ENCODE results near the gene JAZF1.

JAZF1 gene

DNA sequence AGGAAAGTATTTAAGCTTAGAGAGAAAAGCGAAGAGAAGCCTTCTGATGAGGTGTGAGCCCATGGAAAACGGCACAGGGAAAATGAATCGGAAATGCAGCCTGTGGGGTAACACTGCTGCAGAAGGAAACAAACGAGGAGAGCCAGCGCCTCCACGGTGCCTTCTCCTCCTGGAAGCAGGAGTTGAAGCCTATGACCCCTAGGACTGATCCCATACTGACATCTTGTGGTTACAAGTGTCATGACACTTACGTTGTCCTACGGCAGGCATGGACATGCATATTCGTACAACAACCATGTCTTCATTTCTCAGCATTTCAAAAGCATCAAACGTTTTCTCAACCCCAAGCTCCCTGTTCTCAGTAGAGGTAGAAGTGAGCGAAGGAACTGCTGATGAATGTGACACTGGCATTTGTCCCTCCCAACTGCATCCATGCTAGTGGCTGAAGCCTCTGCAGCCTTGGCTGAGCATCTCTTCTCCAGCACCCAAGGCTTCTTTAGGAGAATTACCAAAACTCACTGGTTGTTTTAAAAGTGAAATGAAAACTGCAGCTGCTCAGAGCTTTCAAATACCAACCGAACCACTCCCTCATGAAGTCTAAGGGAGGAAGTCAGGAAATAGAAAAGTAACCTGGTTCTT lies 160.2 kb downstream of the JAZF1 start:
- no peak overlapping the region for H3K4me3 ChIP-seq
- intact Hi-C loops (cut with DNase I; ENCODE audit: low total_unique reads), result no loop called here
- no peaks in the 10 kb centered on the region for H3K36me3 ChIP-seq
- no peaks in the 10 kb centered on the region for H3K27me3 ChIP-seq
- TF ChIP-seq, protein P1, sequence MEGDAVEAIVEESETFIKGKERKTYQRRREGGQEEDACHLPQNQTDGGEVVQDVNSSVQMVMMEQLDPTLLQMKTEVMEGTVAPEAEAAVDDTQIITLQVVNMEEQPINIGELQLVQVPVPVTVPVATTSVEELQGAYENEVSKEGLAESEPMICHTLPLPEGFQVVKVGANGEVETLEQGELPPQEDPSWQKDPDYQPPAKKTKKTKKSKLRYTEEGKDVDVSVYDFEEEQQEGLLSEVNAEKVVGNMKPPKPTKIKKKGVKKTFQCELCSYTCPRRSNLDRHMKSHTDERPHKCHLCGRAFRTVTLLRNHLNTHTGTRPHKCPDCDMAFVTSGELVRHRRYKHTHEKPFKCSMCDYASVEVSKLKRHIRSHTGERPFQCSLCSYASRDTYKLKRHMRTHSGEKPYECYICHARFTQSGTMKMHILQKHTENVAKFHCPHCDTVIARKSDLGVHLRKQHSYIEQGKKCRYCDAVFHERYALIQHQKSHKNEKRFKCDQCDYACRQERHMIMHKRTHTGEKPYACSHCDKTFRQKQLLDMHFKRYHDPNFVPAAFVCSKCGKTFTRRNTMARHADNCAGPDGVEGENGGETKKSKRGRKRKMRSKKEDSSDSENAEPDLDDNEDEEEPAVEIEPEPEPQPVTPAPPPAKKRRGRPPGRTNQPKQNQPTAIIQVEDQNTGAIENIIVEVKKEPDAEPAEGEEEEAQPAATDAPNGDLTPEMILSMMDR (IDR thresholded peaks at IDR 0.05), result peak; percentile 79 to 87
- no peak overlapping the region for H3K27ac ChIP-seq
- peaks cover 0 to 30% (median 6%) of the 10 kb centered on the region in 4 donors for H3K4me1 ChIP-seq
- no peaks in the 10 kb centered on the region for H3K9me3 ChIP-seq
- DNase-seq, result peak; percentile 54 to 74

DNA sequence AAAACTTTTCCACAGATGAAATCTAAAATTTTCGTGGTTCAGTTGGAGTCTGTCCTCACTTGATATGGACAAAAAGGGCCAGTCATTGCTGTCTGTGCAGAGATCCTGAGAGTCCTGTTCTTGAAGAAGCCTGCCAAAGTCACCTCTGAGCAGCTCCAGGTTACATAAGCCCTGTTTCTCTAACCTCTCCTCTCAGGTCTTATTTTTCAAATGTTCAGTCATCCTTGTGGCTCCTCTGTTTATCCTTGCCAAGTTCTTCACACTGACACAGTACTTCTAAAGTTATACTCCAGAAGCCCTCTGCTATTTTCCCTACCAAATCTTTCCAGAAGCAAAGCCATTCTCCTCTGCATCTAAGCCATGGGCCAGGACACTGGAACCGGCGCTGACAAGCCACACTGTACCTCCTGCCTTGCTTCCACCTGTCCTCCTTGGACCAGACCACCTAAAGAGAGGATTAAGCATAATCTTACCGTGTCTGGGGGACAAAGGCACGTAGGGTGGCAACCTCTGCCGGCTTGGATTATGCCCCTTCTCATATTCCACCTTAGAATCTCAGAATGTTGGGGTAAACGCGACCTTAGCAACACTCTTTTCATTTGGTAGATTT lies 161.6 kb downstream of the JAZF1 start:
- Histone ChIP-seq H3K27ac (no peak overlapping the region), H3K4me3 (no peak overlapping the region), H3K9me3 (no peaks in the 10 kb centered on the region), H3K36me3 (no peaks in the 10 kb centered on the region), H3K4me1 (peaks cover 0 to 42% (median 6%) of the 10 kb centered on the region in 4 donors), H3K27me3 (no peaks in the 10 kb centered on the region)
- no peak for DNase-seq
- intact Hi-C loops (cut with DNase I; ENCODE audit: low total_unique reads), result no loop called here
- TF ChIP-seq, protein P1 (IDR thresholded peaks at IDR 0.05), result no peak

DNA sequence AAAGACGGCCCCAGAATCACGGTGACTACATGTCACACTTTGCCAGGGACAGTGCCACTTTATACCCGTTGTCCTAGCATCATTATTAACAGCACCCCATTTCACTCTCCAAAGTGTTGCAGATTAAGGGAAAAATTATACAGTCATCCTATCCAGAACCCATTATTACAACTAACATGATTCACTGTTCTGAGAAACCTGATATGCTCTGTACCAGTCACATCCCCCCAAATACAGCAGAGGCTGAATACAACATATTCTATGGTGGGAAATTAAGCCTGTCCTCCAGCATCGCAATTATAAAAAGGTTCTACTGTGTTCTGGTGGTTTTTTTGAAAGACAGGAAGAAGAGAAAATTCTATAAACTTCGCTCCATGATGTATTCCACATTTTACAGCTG lies 162.1 kb downstream of the JAZF1 start:
- Histone ChIP-seq H3K36me3 (no peaks in the 10 kb centered on the region), H3K27me3 (no peaks in the 10 kb centered on the region), H3K4me3 (no peak overlapping the region), H3K27ac (no peak overlapping the region), H3K4me1 (peaks cover 0 to 45% (median 6%) of the 10 kb centered on the region in 4 donors), H3K9me3 (no peaks in the 10 kb centered on the region)
- intact Hi-C loops (cut with DNase I; ENCODE audit: low total_unique reads), result no loop called here
- DNase-seq, result no peak
- TF ChIP-seq, protein P1 (IDR thresholded peaks at IDR 0.05), result no peak

DNA sequence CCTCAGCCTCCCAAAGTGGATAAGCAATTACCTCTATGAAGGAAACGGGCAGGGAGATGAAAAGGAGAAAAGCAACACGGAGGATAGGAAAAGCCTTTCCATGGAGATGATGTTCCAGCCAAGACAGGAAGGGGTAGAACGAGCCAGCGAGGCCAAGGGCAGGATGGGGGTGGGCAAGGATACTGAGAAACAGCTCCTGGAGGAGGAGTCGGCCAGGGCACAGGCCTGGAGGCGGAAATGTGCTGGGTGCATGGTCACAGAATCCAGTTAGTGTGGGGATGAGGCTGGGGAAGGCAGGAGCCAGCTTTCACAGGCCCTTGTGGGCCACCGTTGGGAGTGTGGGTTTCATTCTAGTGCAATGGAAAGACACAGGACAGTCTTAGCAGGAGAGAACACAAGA lies 162.6 kb downstream of the JAZF1 start:
- H3K9me3 ChIP-seq, result no peaks in the 10 kb centered on the region
- no peaks in the 10 kb centered on the region for H3K36me3 ChIP-seq
- no peak overlapping the region for H3K4me3 ChIP-seq
- intact Hi-C loops (cut with DNase I; ENCODE audit: low total_unique reads), result no loop called here
- no peak for DNase-seq
- no peak overlapping the region for H3K27ac ChIP-seq
- no peaks in the 10 kb centered on the region for H3K27me3 ChIP-seq
- peaks cover 0 to 45% (median 6%) of the 10 kb centered on the region in 4 donors for H3K4me1 ChIP-seq
- TF ChIP-seq, protein P1 (IDR thresholded peaks at IDR 0.05), result no peak

DNA sequence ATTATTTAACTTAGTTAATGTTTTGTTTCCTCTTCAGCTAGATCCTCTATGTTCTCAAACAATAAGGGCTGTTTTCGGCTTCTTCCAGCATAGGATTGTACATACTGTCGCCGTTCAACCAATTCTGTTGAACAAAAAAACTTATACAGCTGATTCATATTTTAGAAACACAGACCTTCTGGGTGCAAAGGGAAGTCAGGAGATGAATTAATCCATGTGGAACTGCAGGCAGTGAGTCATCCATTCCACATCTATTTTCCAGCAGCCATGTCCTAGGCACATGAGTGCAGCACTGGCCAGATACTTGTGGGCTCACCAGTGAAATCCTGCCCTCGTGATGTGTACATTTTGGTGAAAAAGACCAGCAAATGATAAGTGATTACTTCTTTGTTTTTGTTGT lies 163.2 kb downstream of the JAZF1 start:
- Histone ChIP-seq H3K27me3 (no peaks in the 10 kb centered on the region), H3K4me1 (peaks cover 0 to 46% (median 6%) of the 10 kb centered on the region in 4 donors), H3K36me3 (no peaks in the 10 kb centered on the region), H3K9me3 (no peaks in the 10 kb centered on the region), H3K4me3 (no peak overlapping the region), H3K27ac (no peak overlapping the region)
- TF ChIP-seq, protein P1 (IDR thresholded peaks at IDR 0.05), result no peak
- intact Hi-C loops (cut with DNase I; ENCODE audit: low total_unique reads), result no loop called here
- DNase-seq, result no peak

Data from tibial artery (tissue), 4 donors.